GM19351 (cell line): Measurements from ENCODE around the gene LDLRAD3.
A peak's percentile ranks its signal among the peaks of the same experiment; 100 is the strongest.

Experiments used
- ATAC-seq: cut with Tn5 transposase; IDR thresholded peaks from one replicate; pipeline ENCODE4 v1.9.1; 2021; ENCODE audit warnings: mild to moderate bottlenecking, moderate library complexity; ENCODE audit not compliant: unreplicated experiment

The LDLRAD3 gene

GRCh38 chr11:35953081-35953760 is 9.4 kb downstream of the LDLRAD3 start:
- ATAC-seq: no peak

- no peak for ATAC-seq
These were observed 10.3 kb downstream of the LDLRAD3 start for GRCh38 chr11:35954205-35954604.

GRCh38 chr11:35955636-35956035 is 11.8 kb downstream of the LDLRAD3 start:
- no peak for ATAC-seq

- ATAC-seq: peak; percentile 80
These were observed 18.7 kb downstream of the LDLRAD3 start for GRCh38 chr11:35962369-35963138.

- ATAC-seq: no peak
These were observed 20.0 kb downstream of the LDLRAD3 start for GRCh38 chr11:35963911-35964310.

- ATAC-seq: no peak
These were observed 21.0 kb downstream of the LDLRAD3 start for GRCh38 chr11:35964841-35965240.

GRCh38 chr11:35967042-35967441 is 23.2 kb downstream of the LDLRAD3 start:
- no peak for ATAC-seq

GRCh38 chr11:35968386-35969088 is 24.7 kb downstream of the LDLRAD3 start:
- ATAC-seq: no peak

- peak; percentile 76 for ATAC-seq
These were observed 25.5 kb downstream of the LDLRAD3 start for GRCh38 chr11:35969089-35970042.

- ATAC-seq: no peak
These were observed 26.6 kb downstream of the LDLRAD3 start for GRCh38 chr11:35970445-35970844.

GRCh38 chr11:35971841-35972422 is 28.1 kb downstream of the LDLRAD3 start:
- no peak for ATAC-seq

- no peak for ATAC-seq
These were observed 31.2 kb downstream of the LDLRAD3 start for GRCh38 chr11:35974882-35975589.

- no peak for ATAC-seq
These were observed 32.6 kb downstream of the LDLRAD3 start for GRCh38 chr11:35976434-35976833.

- ATAC-seq: no peak
These were observed 34.3 kb downstream of the LDLRAD3 start for GRCh38 chr11:35978183-35978582.

GRCh38 chr11:35978891-35979290 is 35.0 kb downstream of the LDLRAD3 start:
- ATAC-seq: no peak

- ATAC-seq: no peak
These were observed 37.0 kb downstream of the LDLRAD3 start for GRCh38 chr11:35980686-35981390.

GRCh38 chr11:35981581-35981980 is 37.7 kb downstream of the LDLRAD3 start:
- ATAC-seq: no peak

GRCh38 chr11:35982061-35982460 is 38.2 kb downstream of the LDLRAD3 start:
- no peak for ATAC-seq

- ATAC-seq: no peak
These were observed 40.1 kb downstream of the LDLRAD3 start for GRCh38 chr11:35983981-35984380.
